ENCODE results near the gene DDX59. TPM values are rescaled to one million over a fixed set of nuclear protein-coding genes. Genes with fewer than 3 reads are reported as not detected.

The DDX59 gene
- 24.5 to 26.4 TPM (median 25.3 TPM) in 3 replicates for total RNA-seq

- H3K27ac Mint-ChIP-seq, result peak within 1 kb of the TSS; percentile 98
- peaks cover 16% of the 10 kb centered on the region for H3K36me3 Mint-ChIP-seq
- peak within 1 kb of the TSS; percentile 91 for H3K4me3 Mint-ChIP-seq
- no peaks in the 10 kb centered on the region for H3K9me3 Mint-ChIP-seq
- no peaks in the 10 kb centered on the region for H3K27me3 Mint-ChIP-seq (ENCODE audit: low read depth)
- peaks cover 44% of the 10 kb centered on the region for H3K4me1 Mint-ChIP-seq
- peak; percentile 89 to 97 for DNase-seq (ENCODE audit: low spot score in 2 of 2, unreplicated experiment in 2 of 2)
- TF ChIP-seq CTCF (IDR thresholded peaks at IDR 0.05; ENCODE audit: unreplicated experiment), result no peak
These were observed at the start of gene DDX59 for GRCh38 chr1:200669314-200670241. Gene DDX59 (minus strand): TSS chr1:200669907. CDS start chr1:200666740, 3,167 bp downstream.

DNA sequence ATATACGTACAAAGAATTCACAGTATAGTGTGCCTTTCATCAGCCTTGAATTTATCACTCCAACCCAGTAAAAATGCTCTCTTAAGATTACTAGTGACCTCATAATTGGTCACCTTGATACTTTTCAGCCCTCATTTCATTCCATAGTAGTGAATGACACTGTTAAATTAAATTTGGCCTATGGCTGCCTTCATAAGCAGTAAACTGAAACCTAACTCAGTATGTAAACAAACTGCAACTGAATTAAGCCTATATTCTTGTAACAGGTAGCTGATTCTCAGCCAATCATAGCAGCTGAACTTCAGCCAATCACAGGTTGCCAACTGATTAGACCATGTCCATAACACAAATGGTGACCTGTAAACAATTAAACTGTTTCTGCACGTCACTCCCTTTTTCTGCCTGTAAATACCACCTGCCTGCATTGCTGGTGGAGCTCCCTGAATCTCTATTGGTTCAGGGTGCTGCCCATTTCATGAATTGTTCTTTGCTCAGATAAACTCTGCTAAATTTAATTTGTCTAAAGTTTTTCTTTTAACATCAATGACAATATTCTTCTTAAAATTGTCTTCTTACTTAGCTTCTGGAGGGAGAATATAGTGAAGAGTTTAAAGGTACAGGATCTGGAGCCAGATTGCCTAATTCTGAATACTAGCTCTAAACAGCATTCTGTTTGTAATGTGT lies 44.9 kb upstream of the DDX59 start:
- Mint-ChIP-seq H3K27me3 (ENCODE audit: low read depth) (no peaks in the 10 kb centered on the region), H3K4me3 (no peak overlapping the region), H3K9me3 (peaks cover 5% of the 10 kb centered on the region), H3K36me3 (no peaks in the 10 kb centered on the region), H3K4me1 (peaks cover 2% of the 10 kb centered on the region), H3K27ac (no peak overlapping the region)
- no peak for TF ChIP-seq CTCF (IDR thresholded peaks at IDR 0.05; ENCODE audit: unreplicated experiment)
- no peak for DNase-seq (ENCODE audit: low spot score in 2 of 2, unreplicated experiment in 2 of 2)

GRCh38 chr1:200710166-200710565 lies 40.5 kb upstream of the DDX59 start:
- H3K4me3 Mint-ChIP-seq, result no peak overlapping the region
- no peaks in the 10 kb centered on the region for H3K4me1 Mint-ChIP-seq
- no peaks in the 10 kb centered on the region for H3K36me3 Mint-ChIP-seq
- no peaks in the 10 kb centered on the region for H3K27me3 Mint-ChIP-seq (ENCODE audit: low read depth)
- peaks cover 5% of the 10 kb centered on the region for H3K9me3 Mint-ChIP-seq
- TF ChIP-seq CTCF (IDR thresholded peaks at IDR 0.05; ENCODE audit: unreplicated experiment), result no peak
- H3K27ac Mint-ChIP-seq, result no peak overlapping the region
- DNase-seq (ENCODE audit: low spot score in 2 of 2, unreplicated experiment in 2 of 2), result no peak

DNA sequence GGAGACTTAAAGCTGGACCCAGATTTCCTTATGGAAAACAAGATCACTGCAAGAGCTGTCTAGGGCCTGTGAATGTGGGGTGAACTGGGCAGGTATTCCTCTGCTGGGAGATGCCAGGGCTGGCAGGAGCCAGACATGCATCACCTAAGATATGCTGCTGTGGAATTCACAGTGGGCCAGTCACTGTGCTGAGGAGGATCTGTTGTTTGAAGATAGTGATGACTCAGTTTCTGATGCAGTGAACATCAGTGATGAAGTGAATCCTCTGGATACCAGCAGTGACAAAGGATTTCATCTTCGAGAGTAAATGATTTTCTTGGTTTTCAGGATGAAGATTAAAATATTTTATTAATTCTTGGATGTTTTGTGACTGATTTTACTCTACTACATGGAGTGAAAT lies 39.1 kb upstream of the DDX59 start:
- H3K27ac Mint-ChIP-seq, result no peak overlapping the region
- no peaks in the 10 kb centered on the region for H3K27me3 Mint-ChIP-seq (ENCODE audit: low read depth)
- H3K4me1 Mint-ChIP-seq, result no peaks in the 10 kb centered on the region
- no peaks in the 10 kb centered on the region for H3K9me3 Mint-ChIP-seq
- no peak for TF ChIP-seq CTCF (IDR thresholded peaks at IDR 0.05; ENCODE audit: unreplicated experiment)
- DNase-seq (ENCODE audit: low spot score in 2 of 2, unreplicated experiment in 2 of 2), result no peak
- H3K36me3 Mint-ChIP-seq, result no peaks in the 10 kb centered on the region
- no peak overlapping the region for H3K4me3 Mint-ChIP-seq

DNA sequence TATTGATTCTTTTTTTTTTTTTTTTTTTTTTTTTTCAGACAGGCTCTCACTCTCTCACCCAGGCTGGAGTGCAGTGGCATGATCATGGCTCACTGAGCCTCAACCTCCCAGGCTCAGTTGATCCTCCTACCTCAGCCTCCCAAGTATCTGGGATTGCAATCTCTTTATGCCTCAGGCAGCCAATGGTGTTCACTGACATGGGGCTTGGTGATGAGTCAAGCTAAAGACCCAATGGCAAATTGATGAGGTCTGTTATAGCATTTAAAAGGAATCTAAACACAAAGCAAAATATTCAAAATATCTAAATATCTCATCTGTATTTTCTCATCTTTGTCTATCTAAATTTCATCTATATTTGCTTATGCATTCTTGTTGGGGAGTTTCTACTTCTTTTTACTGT lies 38.5 kb upstream of the DDX59 start:
- no peaks in the 10 kb centered on the region for H3K4me1 Mint-ChIP-seq
- no peak for DNase-seq (ENCODE audit: low spot score in 2 of 2, unreplicated experiment in 2 of 2)
- no peak overlapping the region for H3K4me3 Mint-ChIP-seq
- no peaks in the 10 kb centered on the region for H3K36me3 Mint-ChIP-seq
- H3K27me3 Mint-ChIP-seq (ENCODE audit: low read depth), result no peaks in the 10 kb centered on the region
- TF ChIP-seq CTCF (IDR thresholded peaks at IDR 0.05; ENCODE audit: unreplicated experiment), result no peak
- no peak overlapping the region for H3K27ac Mint-ChIP-seq
- H3K9me3 Mint-ChIP-seq, result no peaks in the 10 kb centered on the region
